ENCODE data around the gene RFX7.

Gene RFX7

GRCh38 chr15:56228352-56228751, 15.3 kb downstream of the RFX7 start:
- H3K79me2 ChIP-seq, result peaks cover 5% of the 10 kb centered on the region
- no peak for TF ChIP-seq CTCF (IDR thresholded peaks at IDR 0.05)
- H3K4me1 ChIP-seq, result no peaks in the 10 kb centered on the region
- no peak overlapping the region for H3K4me3 ChIP-seq (ENCODE audit: low read depth, low read length)
- no peak overlapping the region for H3K4me2 ChIP-seq (ENCODE audit: low read length)
- H3K36me3 ChIP-seq (ENCODE audit: control insufficient read depth, insufficient read depth, low read length), result no peaks in the 10 kb centered on the region
- no peaks in the 10 kb centered on the region for H3K9me3 ChIP-seq (ENCODE audit: control insufficient read depth, low read length)
- no peak overlapping the region for H2AFZ ChIP-seq
- no peaks in the 10 kb centered on the region for H3K27me3 ChIP-seq (ENCODE audit: control insufficient read depth, insufficient read depth, low read length)
- no peak overlapping the region for H3K27ac ChIP-seq
- H3K9ac ChIP-seq, result no peak overlapping the region

- Histone ChIP-seq H3K9ac (no peak overlapping the region), H3K4me1 (no peaks in the 10 kb centered on the region), H2AFZ (no peak overlapping the region), H3K27ac (no peak overlapping the region), H3K36me3 (ENCODE audit: control insufficient read depth, insufficient read depth, low read length) (no peaks in the 10 kb centered on the region), H3K4me2 (ENCODE audit: low read length) (no peak overlapping the region), H3K79me2 (peaks cover 5% of the 10 kb centered on the region), H3K27me3 (ENCODE audit: control insufficient read depth, insufficient read depth, low read length) (no peaks in the 10 kb centered on the region), H3K4me3 (ENCODE audit: low read depth, low read length) (no peak overlapping the region), H3K9me3 (ENCODE audit: control insufficient read depth, low read length) (no peaks in the 10 kb centered on the region)
- no peak for TF ChIP-seq CTCF (IDR thresholded peaks at IDR 0.05)
Observed at GRCh38 chr15:56227780-56228179, 15.9 kb downstream of the RFX7 start.

GRCh38 chr15:56227306-56227705, 16.4 kb downstream of the RFX7 start:
- Histone ChIP-seq H3K4me3 (ENCODE audit: low read depth, low read length) (no peak overlapping the region), H3K79me2 (peaks cover 4% of the 10 kb centered on the region), H2AFZ (no peak overlapping the region), H3K36me3 (ENCODE audit: control insufficient read depth, insufficient read depth, low read length) (no peaks in the 10 kb centered on the region), H3K4me1 (no peaks in the 10 kb centered on the region), H3K27me3 (ENCODE audit: control insufficient read depth, insufficient read depth, low read length) (no peaks in the 10 kb centered on the region), H3K9me3 (ENCODE audit: control insufficient read depth, low read length) (no peaks in the 10 kb centered on the region), H3K27ac (no peak overlapping the region), H3K9ac (no peak overlapping the region), H3K4me2 (ENCODE audit: low read length) (no peak overlapping the region)
- no peak for TF ChIP-seq CTCF (IDR thresholded peaks at IDR 0.05)

- H3K27me3 ChIP-seq (ENCODE audit: control insufficient read depth, insufficient read depth, low read length), result no peaks in the 10 kb centered on the region
- no peak overlapping the region for H2AFZ ChIP-seq
- no peaks in the 10 kb centered on the region for H3K4me1 ChIP-seq
- no peak overlapping the region for H3K4me3 ChIP-seq (ENCODE audit: low read depth, low read length)
- H3K4me2 ChIP-seq (ENCODE audit: low read length), result no peak overlapping the region
- H3K9ac ChIP-seq, result no peak overlapping the region
- H3K79me2 ChIP-seq, result peaks cover 6% of the 10 kb centered on the region
- no peaks in the 10 kb centered on the region for H3K36me3 ChIP-seq (ENCODE audit: control insufficient read depth, insufficient read depth, low read length)
- no peak overlapping the region for H3K27ac ChIP-seq
- H3K9me3 ChIP-seq (ENCODE audit: control insufficient read depth, low read length), result no peaks in the 10 kb centered on the region
- TF ChIP-seq CTCF (IDR thresholded peaks at IDR 0.05), result no peak
Observed at GRCh38 chr15:56225520-56225919, 18.2 kb downstream of the RFX7 start.

GRCh38 chr15:56222302-56222701, 21.4 kb downstream of the RFX7 start:
- H3K4me2 ChIP-seq (ENCODE audit: low read length), result no peak overlapping the region
- no peak overlapping the region for H2AFZ ChIP-seq
- H3K79me2 ChIP-seq, result peaks cover 6% of the 10 kb centered on the region
- H3K27me3 ChIP-seq (ENCODE audit: control insufficient read depth, insufficient read depth, low read length), result no peaks in the 10 kb centered on the region
- TF ChIP-seq CTCF (IDR thresholded peaks at IDR 0.05), result no peak
- H3K27ac ChIP-seq, result no peak overlapping the region
- no peaks in the 10 kb centered on the region for H3K9me3 ChIP-seq (ENCODE audit: control insufficient read depth, low read length)
- no peak overlapping the region for H3K9ac ChIP-seq
- H3K4me3 ChIP-seq (ENCODE audit: low read depth, low read length), result no peak overlapping the region
- no peaks in the 10 kb centered on the region for H3K36me3 ChIP-seq (ENCODE audit: control insufficient read depth, insufficient read depth, low read length)
- H3K4me1 ChIP-seq, result no peaks in the 10 kb centered on the region

All from parathyroid adenoma (tissue), 2 donors.